Uterus (tissue), 2 donors: ENCODE results near the gene ZFYVE21.

Source experiments
- POLR2A ChIP-seq, 2 donors: fragments of 450-650 bp; IDR thresholded peaks; one replicate each; pipeline ENCODE4 v1.6.1; 2016; ENCODE audit warnings: antibody characterized with exemption in 2 of 2, mild to moderate bottlenecking in 1 of 2, moderate library complexity in 1 of 2
- TF ChIP-seq, protein P1 (sequence below), 4 experiments: fragments of 200-600 bp in 2 of 4; fragments of 450-650 bp in 2 of 4; sonication (generic) in 2 of 4; IDR thresholded peaks; one replicate each; pipeline ENCODE4 v1.5.1; 2016 to 2019; ENCODE audit warnings: antibody characterized with exemption in 4 of 4, mild to moderate bottlenecking in 2 of 4, moderate library complexity in 1 of 4

DNA sequence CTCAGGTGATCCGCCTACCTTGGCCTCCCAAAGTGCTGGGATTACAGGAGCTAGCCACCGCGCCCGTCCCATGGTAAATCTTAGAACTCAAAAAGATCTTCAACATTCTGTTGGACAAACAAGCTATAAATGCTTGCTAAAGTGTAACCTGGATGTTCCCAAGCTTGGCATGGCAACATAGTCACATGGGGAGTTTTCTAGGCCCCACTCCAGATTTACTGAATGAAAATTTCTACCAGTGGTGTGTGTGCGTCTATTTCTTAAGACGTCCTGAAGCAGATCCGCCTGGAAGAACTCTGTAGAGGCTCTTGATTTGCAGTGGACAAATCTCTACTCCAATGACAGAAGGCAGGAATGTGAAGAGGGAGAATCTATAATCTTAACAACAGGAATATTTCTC, 59.9 kb downstream of the ZFYVE21 start:
- TF ChIP-seq POLR2A (IDR thresholded peaks at IDR 0.05) = no peak
- TF ChIP-seq, protein P1, sequence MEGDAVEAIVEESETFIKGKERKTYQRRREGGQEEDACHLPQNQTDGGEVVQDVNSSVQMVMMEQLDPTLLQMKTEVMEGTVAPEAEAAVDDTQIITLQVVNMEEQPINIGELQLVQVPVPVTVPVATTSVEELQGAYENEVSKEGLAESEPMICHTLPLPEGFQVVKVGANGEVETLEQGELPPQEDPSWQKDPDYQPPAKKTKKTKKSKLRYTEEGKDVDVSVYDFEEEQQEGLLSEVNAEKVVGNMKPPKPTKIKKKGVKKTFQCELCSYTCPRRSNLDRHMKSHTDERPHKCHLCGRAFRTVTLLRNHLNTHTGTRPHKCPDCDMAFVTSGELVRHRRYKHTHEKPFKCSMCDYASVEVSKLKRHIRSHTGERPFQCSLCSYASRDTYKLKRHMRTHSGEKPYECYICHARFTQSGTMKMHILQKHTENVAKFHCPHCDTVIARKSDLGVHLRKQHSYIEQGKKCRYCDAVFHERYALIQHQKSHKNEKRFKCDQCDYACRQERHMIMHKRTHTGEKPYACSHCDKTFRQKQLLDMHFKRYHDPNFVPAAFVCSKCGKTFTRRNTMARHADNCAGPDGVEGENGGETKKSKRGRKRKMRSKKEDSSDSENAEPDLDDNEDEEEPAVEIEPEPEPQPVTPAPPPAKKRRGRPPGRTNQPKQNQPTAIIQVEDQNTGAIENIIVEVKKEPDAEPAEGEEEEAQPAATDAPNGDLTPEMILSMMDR (IDR thresholded peaks at IDR 0.05) = no peak
